ENCODE measurements around the gene SCAMP4.

DNA sequence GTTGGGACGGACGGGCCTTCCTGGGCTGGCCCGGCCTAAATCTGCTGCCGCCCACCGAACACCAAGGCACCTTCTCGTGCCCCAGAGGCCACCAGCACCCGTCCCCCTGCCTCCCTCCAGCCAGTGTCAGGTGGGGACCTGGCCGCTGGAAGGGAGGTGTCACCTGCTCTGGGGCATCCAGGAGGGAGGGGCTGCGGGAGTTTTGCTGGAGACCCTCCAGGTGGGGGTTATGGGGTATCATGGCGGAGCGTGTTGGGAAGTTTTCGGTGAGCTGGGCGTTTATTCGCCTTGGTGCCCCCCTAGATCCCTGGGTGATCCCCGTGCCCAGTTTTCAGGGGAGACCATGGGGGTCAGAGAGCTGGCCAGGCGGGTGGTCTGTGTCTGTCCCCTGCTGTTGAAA is 45.4 kb downstream of the SCAMP4 start:
- TF ChIP-seq, protein P1, sequence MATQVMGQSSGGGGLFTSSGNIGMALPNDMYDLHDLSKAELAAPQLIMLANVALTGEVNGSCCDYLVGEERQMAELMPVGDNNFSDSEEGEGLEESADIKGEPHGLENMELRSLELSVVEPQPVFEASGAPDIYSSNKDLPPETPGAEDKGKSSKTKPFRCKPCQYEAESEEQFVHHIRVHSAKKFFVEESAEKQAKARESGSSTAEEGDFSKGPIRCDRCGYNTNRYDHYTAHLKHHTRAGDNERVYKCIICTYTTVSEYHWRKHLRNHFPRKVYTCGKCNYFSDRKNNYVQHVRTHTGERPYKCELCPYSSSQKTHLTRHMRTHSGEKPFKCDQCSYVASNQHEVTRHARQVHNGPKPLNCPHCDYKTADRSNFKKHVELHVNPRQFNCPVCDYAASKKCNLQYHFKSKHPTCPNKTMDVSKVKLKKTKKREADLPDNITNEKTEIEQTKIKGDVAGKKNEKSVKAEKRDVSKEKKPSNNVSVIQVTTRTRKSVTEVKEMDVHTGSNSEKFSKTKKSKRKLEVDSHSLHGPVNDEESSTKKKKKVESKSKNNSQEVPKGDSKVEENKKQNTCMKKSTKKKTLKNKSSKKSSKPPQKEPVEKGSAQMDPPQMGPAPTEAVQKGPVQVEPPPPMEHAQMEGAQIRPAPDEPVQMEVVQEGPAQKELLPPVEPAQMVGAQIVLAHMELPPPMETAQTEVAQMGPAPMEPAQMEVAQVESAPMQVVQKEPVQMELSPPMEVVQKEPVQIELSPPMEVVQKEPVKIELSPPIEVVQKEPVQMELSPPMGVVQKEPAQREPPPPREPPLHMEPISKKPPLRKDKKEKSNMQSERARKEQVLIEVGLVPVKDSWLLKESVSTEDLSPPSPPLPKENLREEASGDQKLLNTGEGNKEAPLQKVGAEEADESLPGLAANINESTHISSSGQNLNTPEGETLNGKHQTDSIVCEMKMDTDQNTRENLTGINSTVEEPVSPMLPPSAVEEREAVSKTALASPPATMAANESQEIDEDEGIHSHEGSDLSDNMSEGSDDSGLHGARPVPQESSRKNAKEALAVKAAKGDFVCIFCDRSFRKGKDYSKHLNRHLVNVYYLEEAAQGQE (IDR thresholded peaks at IDR 0.05; ENCODE audit: insufficient read depth in 1 of 2, low read depth in 2 of 2, low read length in 2 of 2), result no peak
- TF ChIP-seq POLR2AphosphoS5 (IDR thresholded peaks at IDR 0.05; ENCODE audit: low read depth, low read length), result no peak
- TF ChIP-seq TAF1 (IDR thresholded peaks at IDR 0.05; ENCODE audit: borderline replicate concordance, insufficient read depth, low read length), result no peak
- no peak for TF ChIP-seq SIN3A (IDR thresholded peaks at IDR 0.05; ENCODE audit: borderline replicate concordance, insufficient read depth, low read length)
